H1 (cell line): ENCODE data around the gene NAPG. TPM values are rescaled to one million over a fixed set of nuclear protein-coding genes. Genes with fewer than 3 reads are reported as not detected.

Experiments
- GTF2F1 ChIP-seq: IDR thresholded peaks from 2 replicates; pipeline ENCODE4 v1.6.1; 2012; ENCODE audit warnings: low read depth, low read length, improper control_type of control experiment, borderline replicate concordance
- HDAC6 ChIP-seq: IDR thresholded peaks from one replicate; pipeline ENCODE4 v1.7.1; 2012; ENCODE audit warnings: low read depth, mild to moderate bottlenecking, inconsistent platforms, low read length, moderate library complexity
- KDM1A ChIP-seq: fragments of 200-600, 300-600 bp; sonication (generic); IDR thresholded peaks from 2 replicates; pipeline ENCODE4 v1.7.1; 2016; ENCODE audit warnings: mild to moderate bottlenecking, low read length, borderline replicate concordance
- POU5F1 ChIP-seq: IDR thresholded peaks from 2 replicates; pipeline ENCODE4 v1.6.1; 2011; ENCODE audit warnings: low read depth, mild to moderate bottlenecking, low read length, moderate library complexity
- SIRT6 ChIP-seq: IDR thresholded peaks from one replicate; pipeline ENCODE4 v1.7.1; 2012; ENCODE audit warnings: low read length, inconsistent platforms
- SP1 ChIP-seq: IDR thresholded peaks from 2 replicates; pipeline ENCODE4 v1.6.1; 2011; ENCODE audit warnings: low read depth, low read length
- polyA plus RNA-seq, 7 experiments: library from polyadenylated mRNA; depleted of rRNA in 3 of 7; stranded (reverse) in 5 of 7; unstranded in 2 of 7; fragments of >200 nt in 5 of 7; fragments of 200-250 nt in 2 of 7; gene quantifications; 1 replicate in 5 of 7; 2 replicates in 1 of 7; 4 replicates in 1 of 7; pipeline versions ENCODE4 v1.2.1 to v1.2.3, GENCODE V29; 2011 to 2013; ENCODE audit warnings: missing spikeins in 2 of 7, mixed read lengths in 2 of 7
- total RNA-seq: library from RNA; stranded (reverse); fragmentation: NEBNext Ultra II Directional; extraction: Animal tissue kit (Norgen Biotek cat#: 25700); gene quantifications from 2 replicates; pipeline ENCODE4 v1.2.1, GENCODE V29; 2021

Gene NAPG
- total and polyA plus RNA-seq, 2 of the 8 experiments (the other 6 are each of a cell fraction or from before 2014, with no cell fraction given) = 8.0 to 23.5 TPM

GRCh38 chr18:10500038-10500437, 25.8 kb upstream of the NAPG start (continued):
- TF ChIP-seq HDAC6 (no peak), SP1 (no peak), GTF2F1 (no peak), POU5F1 (no peak), SIRT6 (no peak), KDM1A (no peak)
